CD4-positive, alpha-beta T cell treated with Interferon gamma for 1 hour (primary cell): Measurements from ENCODE around the gene ZNF280D.

Source experiments
- DNase-seq: peaks from one replicate; pipeline ENCODE4 v3.0.0-alpha.2; 2020

The ZNF280D gene

GRCh38 chr15:56749982-56750381 is 16.7 kb upstream of the ZNF280D start:
- no peak for DNase-seq

DNA sequence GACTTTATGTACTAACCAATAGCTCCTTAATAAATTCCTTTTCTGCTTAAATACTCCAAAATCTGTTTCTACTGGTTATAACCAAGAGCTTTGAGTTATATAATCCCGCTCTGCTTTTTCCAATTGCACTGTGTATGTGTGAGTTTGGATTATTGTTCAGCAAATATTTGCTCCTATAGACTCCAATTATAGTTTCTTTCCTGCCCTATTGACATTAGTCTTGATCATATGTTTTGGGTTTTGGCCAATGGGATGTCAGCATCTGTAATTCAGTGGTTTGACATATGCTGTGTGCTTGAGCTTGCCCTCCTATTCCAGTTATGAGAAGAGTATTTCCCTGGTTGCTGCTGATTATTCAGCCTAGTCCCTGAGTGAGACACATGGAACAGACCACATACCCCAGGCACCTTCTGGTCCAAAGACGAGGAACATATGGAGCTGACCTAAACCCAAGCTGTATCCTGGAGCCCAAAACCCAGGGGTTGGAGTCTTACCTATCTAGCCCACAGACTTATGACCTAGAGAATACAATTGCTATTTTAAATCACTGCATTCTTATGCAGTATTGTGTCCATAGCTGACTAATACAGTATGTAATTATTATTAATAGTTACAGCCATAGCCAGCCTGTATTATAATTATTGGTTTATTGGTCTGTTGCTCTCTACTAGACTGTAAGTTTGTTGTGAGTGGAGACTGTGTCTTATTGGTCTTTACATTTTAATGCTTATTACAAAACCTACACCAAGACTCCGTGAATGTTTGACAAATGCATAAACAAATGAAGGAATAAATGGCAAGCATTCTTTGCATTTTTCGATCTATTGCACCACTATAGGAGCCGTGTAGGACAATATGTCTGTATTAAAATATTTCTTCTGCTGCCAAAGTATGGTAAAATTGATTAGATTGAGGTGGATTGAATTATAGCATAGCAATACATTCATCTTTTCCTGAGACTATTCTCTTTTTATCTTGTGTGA is 11.7 kb upstream of the ZNF280D start:
- DNase-seq: no peak

GRCh38 chr15:56741541-56741940 is 8.2 kb upstream of the ZNF280D start:
- DNase-seq: no peak

GRCh38 chr15:56739964-56740640 is 6.8 kb upstream of the ZNF280D start:
- no peak for DNase-seq

DNA sequence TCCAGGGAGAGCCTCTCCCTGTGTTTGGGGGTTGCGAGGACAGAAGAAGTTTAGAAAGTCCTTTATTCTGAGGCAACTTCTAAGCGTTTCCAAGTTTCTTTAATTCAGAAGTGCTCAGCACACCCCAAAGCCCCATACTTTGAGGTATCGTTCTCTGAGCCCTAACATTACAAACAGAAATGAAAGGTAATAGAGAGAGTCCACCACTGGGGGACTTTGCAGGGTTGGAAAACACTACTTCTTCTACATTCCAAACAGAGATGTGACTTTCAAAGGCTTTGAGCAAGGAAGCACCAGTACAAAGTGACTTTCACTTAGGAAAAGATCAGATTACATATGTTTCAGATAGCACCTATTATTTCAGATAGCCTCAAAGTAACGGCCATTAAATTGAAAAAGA is 6.2 kb upstream of the ZNF280D start:
- DNase-seq: no peak

DNA sequence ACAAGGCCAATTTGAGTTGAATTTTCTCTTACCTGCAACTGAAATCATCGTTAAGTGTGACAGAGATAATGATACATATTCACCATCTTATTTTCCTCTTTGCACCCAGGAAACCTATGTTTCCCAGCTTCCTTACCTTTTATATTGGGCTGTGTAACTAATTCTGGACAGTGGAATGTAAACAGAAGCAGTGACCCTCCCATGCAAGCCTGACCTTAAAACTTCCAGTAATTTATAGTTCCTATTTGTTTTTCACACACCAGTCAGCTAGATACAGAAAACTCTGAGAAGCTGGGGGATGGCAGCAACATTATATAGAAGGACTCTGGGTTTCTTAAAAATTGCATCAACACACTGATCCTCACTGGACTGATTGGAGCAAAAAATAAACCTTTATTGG is 4.5 kb upstream of the ZNF280D start:
- DNase-seq: no peak

GRCh38 chr15:56736881-56737707 is 3.8 kb upstream of the ZNF280D start:
- no peak for DNase-seq

DNA sequence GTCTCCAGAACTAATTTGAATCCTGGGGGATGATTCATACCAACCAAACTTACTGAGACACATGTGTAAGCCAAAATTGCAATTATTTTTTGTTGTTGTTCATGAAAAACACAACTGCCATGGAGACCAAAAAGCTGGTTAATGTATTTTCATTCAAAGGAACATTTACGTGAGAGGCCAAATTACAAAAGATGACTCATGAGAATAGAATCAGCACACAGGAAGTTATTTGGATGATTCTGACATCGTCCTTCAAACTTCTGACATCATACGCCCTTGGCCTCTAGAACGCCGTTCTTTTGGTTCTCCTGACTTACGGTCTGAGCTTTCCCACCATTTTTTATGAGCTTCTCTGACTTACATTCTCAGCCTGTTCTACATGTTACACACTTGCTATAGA is 3.0 kb upstream of the ZNF280D start:
- DNase-seq: no peak

DNA sequence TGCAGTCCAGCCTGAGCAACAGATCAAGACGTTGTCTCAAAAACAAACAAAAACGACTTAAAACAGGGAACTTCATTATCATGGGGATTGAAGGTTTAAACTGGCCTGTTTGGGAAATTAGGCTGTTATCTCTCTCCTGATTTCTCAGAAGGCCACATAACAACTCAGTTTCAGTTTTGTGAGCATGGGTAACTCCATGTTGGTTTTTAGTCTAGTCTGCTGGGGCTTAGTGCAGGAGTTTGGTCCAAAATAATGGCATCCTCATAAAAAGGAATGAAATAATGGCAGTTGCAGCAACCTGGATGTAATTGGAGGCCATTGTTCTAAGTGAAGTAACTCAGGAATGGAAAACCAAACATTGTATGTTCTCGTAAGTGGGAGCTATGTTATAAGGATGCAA is 2.3 kb upstream of the ZNF280D start:
- no peak for DNase-seq

DNA sequence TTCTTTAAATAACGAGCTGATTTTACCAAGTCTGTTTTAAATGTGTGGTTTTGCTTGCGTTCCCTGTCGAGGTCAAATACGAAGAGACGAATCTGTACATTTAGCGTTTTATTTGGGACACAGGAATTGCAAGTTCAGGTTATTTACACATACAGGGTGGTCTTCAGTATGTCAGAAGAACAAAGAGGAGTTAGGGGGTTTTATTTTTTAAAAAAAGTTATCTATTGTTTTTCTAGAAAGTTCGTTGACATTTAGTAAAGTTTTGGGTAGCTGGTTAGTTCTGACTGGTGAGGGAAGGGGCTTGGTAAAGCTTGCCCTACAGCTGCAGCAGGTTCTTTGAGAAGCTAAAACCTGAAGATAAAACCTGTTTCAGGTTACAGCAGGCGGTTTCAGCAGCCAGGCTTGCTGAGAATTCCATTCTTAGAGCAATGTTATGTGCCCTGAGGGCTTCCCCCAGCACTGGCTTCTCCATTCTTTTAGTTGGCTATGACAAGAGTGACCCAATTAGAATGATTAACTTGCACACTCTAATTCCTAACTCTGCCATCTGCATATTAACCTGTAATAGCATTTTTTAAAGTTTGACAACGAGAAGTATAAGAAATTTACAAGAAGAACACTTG is 815 bp upstream of the ZNF280D start:
- no peak for DNase-seq

DNA sequence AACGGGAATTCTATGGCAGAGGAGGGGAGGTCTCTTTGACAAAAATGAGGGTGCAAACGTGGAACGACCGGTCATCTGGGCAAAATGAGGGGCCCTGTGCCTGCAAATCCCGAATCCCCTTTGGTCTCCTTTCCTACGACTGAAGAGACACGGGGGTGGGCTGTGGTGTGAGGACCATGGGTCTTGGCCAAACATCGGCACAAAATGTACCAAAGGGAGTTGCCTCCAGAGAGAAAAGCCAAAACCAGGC is 498 bp downstream of the ZNF280D start:
- DNase-seq: no peak

GRCh38 chr15:56732135-56732885 is 999 bp downstream of the ZNF280D start:
- DNase-seq: no peak

DNA sequence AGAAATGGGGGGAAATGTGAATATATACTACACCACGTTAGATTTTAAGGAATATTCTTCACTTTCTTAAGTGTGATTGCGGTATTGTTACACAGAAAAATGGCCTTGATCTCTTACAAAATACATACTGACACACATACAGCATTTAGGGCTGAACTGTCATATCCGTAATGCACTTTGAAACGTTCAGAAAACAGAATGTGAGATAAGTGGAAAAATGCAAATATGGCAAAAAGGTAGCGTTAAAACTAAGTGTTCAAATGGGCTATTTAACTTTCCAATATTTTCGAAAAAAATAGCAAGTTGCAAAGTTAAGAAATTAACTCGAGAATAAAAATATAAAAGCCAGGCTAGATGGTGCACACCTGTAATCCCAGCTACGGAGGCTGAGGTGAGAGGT is 1.8 kb downstream of the ZNF280D start:
- DNase-seq: no peak

DNA sequence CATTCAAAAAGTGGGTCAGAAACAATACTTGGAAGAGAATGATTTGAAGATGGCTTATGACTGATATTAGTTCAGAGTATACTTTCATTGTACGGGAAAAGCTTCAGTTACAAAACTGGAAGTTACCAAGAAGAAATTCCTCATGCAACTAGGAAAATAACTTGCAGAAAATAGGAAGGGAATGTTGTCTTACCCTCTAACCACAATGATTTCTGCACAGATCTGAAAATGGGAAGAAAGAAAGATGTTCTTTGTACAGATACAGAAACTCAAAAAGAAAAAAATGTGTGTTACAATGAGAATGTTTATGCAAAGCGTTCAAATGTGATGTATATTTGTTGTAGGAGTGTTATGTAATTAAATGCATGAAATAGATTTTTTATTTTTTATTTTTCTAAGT is 3.7 kb downstream of the ZNF280D start:
- no peak for DNase-seq

DNA sequence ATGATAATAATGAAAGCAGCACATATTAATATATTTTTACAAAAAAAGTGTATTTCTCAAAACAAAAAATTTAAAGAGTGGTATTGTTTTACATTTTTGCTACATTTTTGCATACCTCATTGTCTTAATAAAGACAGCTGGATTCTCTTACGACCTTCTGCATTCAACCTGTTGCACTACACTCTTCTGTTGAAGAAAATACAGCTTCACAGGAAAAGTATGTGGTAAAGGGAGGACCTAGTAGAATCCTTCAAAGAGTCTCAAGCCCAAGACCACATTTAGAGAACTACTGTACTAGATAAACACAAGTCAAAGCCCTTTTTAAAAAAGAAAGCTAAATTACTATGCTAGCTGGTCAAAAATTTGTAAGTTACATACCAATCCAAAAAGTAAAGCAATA is 7.9 kb downstream of the ZNF280D start:
- DNase-seq: no peak

DNA sequence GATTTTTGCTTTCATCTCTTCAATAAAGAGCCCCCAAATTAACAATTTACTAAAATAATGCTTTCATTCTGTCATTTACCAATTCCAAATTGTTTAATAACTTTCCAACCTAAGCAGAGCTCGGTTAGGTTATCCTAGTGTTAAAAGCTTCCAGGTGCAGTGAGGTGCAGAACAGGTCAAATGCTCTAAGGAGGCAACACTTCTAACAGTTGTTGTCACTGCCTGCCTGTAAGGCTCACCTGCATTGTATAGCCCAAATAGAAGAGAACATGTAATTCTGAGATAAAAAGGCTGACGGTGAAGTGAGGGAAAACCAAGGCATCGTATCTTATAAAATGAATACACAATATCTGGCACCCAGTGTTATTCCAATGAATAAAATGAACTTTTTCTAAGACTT is 9.1 kb downstream of the ZNF280D start:
- no peak for DNase-seq

DNA sequence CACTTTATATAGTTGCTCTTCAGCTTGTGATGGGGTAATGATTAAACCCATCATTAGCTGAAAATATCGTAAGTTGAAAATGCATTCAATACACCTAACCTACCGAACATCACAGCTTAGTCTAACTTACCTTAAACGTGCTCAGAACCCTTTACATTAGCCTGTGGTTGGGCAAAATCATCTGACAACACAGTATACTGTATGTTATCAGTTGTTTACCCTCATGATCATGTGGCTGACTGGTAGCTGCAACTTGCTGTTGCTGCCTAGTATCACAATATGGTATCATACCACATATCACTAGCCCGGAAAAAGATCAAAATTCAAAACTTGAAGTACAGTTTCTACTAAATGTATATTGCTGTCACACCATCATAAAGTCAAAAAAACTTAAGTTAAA is 9.5 kb downstream of the ZNF280D start:
- DNase-seq: no peak

DNA sequence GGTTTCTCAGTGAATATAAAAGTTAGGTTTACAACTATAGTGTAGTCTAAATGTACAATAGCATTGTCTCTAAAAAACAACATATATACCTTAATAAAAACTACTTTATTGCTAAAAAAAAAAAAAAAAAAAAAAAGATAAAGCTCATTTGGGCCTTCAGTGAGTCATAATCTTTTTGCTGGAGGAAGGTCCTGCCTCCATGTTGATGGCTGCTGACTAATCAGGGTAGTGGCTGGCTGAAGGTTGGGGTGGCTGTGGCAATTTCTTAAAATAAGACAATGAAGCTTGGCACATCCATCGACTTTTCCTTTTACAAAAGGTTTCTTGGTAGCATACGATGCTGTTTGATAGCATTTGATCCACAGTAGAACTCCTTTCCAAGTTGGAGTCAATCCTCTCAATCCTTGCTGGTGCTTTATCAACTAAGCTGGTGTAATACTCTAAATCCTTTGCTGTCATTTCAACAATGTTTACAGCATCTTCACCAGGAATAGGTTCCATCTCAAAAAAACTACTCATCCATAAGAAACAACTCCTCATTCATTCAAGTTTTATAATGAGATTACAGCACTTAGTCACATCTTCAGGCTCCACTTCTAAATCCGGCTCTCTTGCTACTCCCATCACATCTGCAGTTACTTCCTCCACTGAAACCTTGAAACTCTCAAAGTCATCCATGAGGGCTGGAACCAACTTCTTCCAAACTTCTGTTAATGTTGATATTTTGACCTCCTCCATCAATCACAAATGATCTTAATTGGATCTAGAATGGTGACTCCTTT is 13.3 kb downstream of the ZNF280D start:
- DNase-seq: no peak

- no peak for DNase-seq
Measured at GRCh38 chr15:56719021-56719612, 14.2 kb downstream of the ZNF280D start.

DNA sequence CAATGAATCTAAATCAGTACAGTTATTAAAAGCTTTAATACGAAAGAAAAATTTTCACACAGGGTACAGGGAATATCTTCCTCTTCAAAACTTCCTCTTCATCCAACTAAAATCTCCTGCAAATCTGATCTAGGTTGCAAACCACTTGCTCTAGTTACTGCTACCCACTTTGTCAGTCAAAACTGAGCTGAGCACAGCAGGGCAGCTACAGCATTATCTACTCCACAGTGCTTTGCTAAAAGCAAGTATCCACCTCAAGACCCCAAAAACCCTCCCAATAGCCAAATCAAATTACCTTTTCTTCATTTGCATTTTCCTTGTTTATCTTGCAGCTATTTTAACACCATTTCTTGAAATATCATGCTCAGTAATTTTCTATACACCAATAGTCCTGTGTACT is 14.7 kb downstream of the ZNF280D start:
- no peak for DNase-seq

DNA sequence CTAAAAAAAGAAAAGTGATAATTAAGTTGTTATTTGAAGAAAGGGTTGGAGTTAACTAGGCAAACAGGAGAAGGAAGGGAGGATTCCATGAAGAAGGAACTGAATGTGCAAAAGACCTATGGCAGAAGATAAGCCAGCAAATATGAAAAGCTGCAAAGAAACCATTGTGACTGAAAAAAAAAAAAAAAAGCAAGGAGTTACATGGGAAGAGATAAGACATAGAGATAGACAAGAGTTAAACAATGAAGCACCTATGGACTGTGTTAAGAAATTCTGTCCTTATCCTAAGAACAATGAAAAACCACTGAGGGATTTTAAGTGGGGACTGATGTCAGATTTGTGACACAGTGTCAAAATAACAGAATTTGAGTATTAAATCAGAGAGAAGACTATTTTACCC is 17.0 kb downstream of the ZNF280D start:
- no peak for DNase-seq
